Epidermal melanocyte (primary cell): ENCODE results near the gene ZNF592.

Experiments
- DNase-seq: peaks from one replicate; pipeline ENCODE4 v3.0.0; 2011; ENCODE audit warnings: low spot score; ENCODE audit not compliant: insufficient read length

The ZNF592 gene

GRCh38 chr15:84855765-84856164 lies 107.4 kb downstream of the ZNF592 start:
- DNase-seq, result no peak
